GM12878 (cell line): ENCODE results near the gene ARID1A. TPM values are rescaled to one million over a fixed set of nuclear protein-coding genes. Genes with fewer than 3 reads are reported as not detected.

Experiments
- ATAC-seq: fragments of 200-7000 bp; cut with Tn5 transposase; 3 replicates; pipeline ENCODE4 v1.9.1; 2020; ENCODE audit warnings: mild to moderate bottlenecking, moderate library complexity
- BruUV-seq: library from RNA; stranded (reverse); fragments of 400-500 nt; replicated peaks from 2 replicates; lab custom pipeline; 2021; lab: Mats Ljungman, UMichigan
- CTCF ChIA-PET: fragments of 300-600 bp; sonication (Branson Sonifier 250); formaldehyde crosslinking; extraction: SDS; loops from one replicate; lab custom pipeline; 2021; ENCODE audit warnings: inconsistent platforms; lab: Yijun Ruan, JAX
- POLR2A ChIA-PET: fragments of 350-600 bp; formaldehyde crosslinking; extraction: SDS; loops from one replicate; lab custom pipeline; 2021; ENCODE audit warnings: inconsistent platforms; lab: Charles Lee
- RAD21 ChIA-PET: fragments of 300-600 bp; sonication (Branson Sonifier 250); formaldehyde crosslinking; loops from one replicate; lab custom pipeline; 2023; ENCODE audit warnings: antibody characterized with exemption; ENCODE audit not compliant: unreplicated experiment; lab: Charles Lee
- SMC1A ChIA-PET: fragments of 300-600 bp; sonication (Branson Sonifier 250); formaldehyde crosslinking; loops from one replicate; lab custom pipeline; 2023; ENCODE audit not compliant: unreplicated experiment, uncharacterized antibody; lab: Charles Lee
- DNase-seq: peaks from one replicate; pipeline ENCODE4 v3.0.0-alpha.2; 2011; ENCODE audit warnings: low read depth, low spot score
- FAIRE-seq: peaks from 3 replicates; lab custom pipeline; 2011; peaks lifted over from hg19 to GRCh38; lab: Jason Lieb, UNC
- H2AFZ ChIP-seq: 2 replicates; pipeline ENCODE4 v1.6.0; 2011; ENCODE audit warnings: low read depth, low read length, control low read depth; ENCODE audit not compliant: control insufficient read depth
- H3K27ac ChIP-seq: 2 replicates; pipeline ENCODE4 v1.5.1; 2011; ENCODE audit warnings: control low read depth; ENCODE audit not compliant: control insufficient read depth, insufficient read depth
- H3K27me3 ChIP-seq, 2 experiments: replicated peaks in 1 of 2; 2 replicates each; pipeline versions ENCODE4 v1.6.0 to v1.6.1; 2011; ENCODE audit warnings: low read length in 1 of 2; ENCODE audit not compliant: control insufficient read depth in 2 of 2, insufficient read depth in 2 of 2
- H3K36me3 ChIP-seq, 2 experiments: 2 replicates each; pipeline ENCODE4 v1.5.1; 2011; ENCODE audit warnings: low read length in 1 of 2; ENCODE audit not compliant: control insufficient read depth in 2 of 2, insufficient read depth in 2 of 2
- H3K4me1 ChIP-seq: 2 replicates; pipeline ENCODE4 v1.6.1; 2011; ENCODE audit warnings: mild to moderate bottlenecking, low read length, moderate library complexity, mixed read lengths; ENCODE audit not compliant: control insufficient read depth, insufficient read depth
- H3K4me2 ChIP-seq: 2 replicates; pipeline ENCODE4 v1.6.0; 2011; ENCODE audit warnings: control low read depth; ENCODE audit not compliant: control insufficient read depth, insufficient read depth
- H3K4me3 ChIP-seq: fragments of 200-600 bp; sonication (generic); 2 replicates; pipeline ENCODE4 v1.5.1; 2016
- H3K79me2 ChIP-seq: 2 replicates; pipeline ENCODE4 v1.6.0; 2011; ENCODE audit warnings: low read length; ENCODE audit not compliant: control insufficient read depth, insufficient read depth
- H3K9ac ChIP-seq: 2 replicates; pipeline ENCODE4 v1.8.0; 2011; ENCODE audit warnings: low read length, control low read depth, mixed read lengths; ENCODE audit not compliant: control insufficient read depth, insufficient read depth
- H3K9me3 ChIP-seq: replicated peaks from 3 replicates; pipeline ENCODE4 v1.5.1; 2011; ENCODE audit warnings: mild to moderate bottlenecking, low read length; ENCODE audit not compliant: control insufficient read depth, insufficient read depth
- H4K20me1 ChIP-seq: 2 replicates; pipeline ENCODE4 v1.6.0; 2011; ENCODE audit not compliant: control insufficient read depth, insufficient read depth
- CEBPZ ChIP-seq: fragments of 150-350 bp; IDR thresholded peaks from 2 replicates; pipeline ENCODE4 v1.6.1; 2016; ENCODE audit warnings: low read depth, low read length
- CREB1 ChIP-seq: IDR thresholded peaks from 2 replicates; pipeline ENCODE4 v1.6.1; 2012; ENCODE audit warnings: low read depth, mild to moderate bottlenecking, inconsistent platforms
- JUNB ChIP-seq: IDR thresholded peaks from 2 replicates; pipeline ENCODE4 v1.6.1; 2016; ENCODE audit warnings: antibody characterized with exemption, mild to moderate bottlenecking
- NR2F1 ChIP-seq: fragments of 450-650 bp; conservative IDR thresholded peaks from 2 replicates; pipeline ENCODE4 v1.6.1; 2017; ENCODE audit warnings: mild to moderate bottlenecking
- POLR2A ChIP-seq: IDR thresholded peaks from 2 replicates; pipeline ENCODE4 v1.6.1; 2011; ENCODE audit warnings: low read depth, mild to moderate bottlenecking, low read length
- REST ChIP-seq: IDR thresholded peaks from 2 replicates; pipeline ENCODE4 v1.6.1; 2012; ENCODE audit warnings: mild to moderate bottlenecking, low read depth, low read length
- YBX1 ChIP-seq: fragments of 450-650 bp; IDR thresholded peaks from 2 replicates; pipeline ENCODE4 v1.6.1; 2016; ENCODE audit warnings: antibody characterized with exemption
- ZBTB40 ChIP-seq: fragments of 450-650 bp; IDR thresholded peaks from 2 replicates; pipeline ENCODE4 v1.6.1; 2016; ENCODE audit warnings: mild to moderate bottlenecking, moderate library complexity, borderline replicate concordance
- WGBS: methylation state at CpG from one replicate; pipeline ENCODE4 v1.1.6; 2016; ENCODE audit warnings: low lambda C conversion rate; ENCODE audit not compliant: insufficient replicate concordance, insufficient coverage; ENCODE audit errors: missing lambda C conversion rate; 5-methylcytosine and 5-hydroxymethylcytosine counted together
- in situ Hi-C: fragments of 300-500 bp; cut with MboI; formaldehyde crosslinking; loops from 9 replicates; pipeline ENCODE4 v1.14.3; 2018; ENCODE audit warnings: mixed read lengths
- intact Hi-C: fragments of 100-400 bp; cut with micrococcal nuclease; formaldehyde crosslinking; loops from one replicate; pipeline ENCODE4 v1.14.2; 2022; ENCODE audit not compliant: unreplicated experiment
- polyA plus RNA-seq, 11 experiments: library from polyadenylated mRNA; depleted of rRNA in 4 of 11; unstranded in 6 of 11; stranded (reverse) in 5 of 11; fragments of >200 nt; fragmentation: Nextera tagmentation in 4 of 11; fragmentation: Illumina TruSeq in 1 of 11; extraction: Ambion mirVana in 4 of 11; extraction: Trizol in 1 of 11; gene quantifications; 1 replicate in 1 of 11; 2 replicates in 10 of 11; pipeline versions ENCODE4 v1.2.1 to v1.2.3, GENCODE V29; 2011 to 2016; ENCODE audit warnings: inconsistent platforms in 2 of 11, missing spikeins in 2 of 11, low read depth in 1 of 11
- total RNA-seq, 4 experiments: library from RNA; depleted of rRNA in 3 of 4; stranded (reverse); fragments of >200 nt in 3 of 4; fragmentation: Illumina TruSeq in 1 of 4; extraction: Trizol in 1 of 4; gene quantifications; 2 replicates each; pipeline versions ENCODE4 v1.2.1 to v1.2.3, GENCODE V29; 2013 to 2021

The ARID1A gene
- total and polyA plus RNA-seq, 10 of the 15 experiments (the other 5 are each of a cell fraction or from before 2014, with no cell fraction given) = 10.0 to 98.0 (median 23.5) TPM

- H3K4me3 ChIP-seq = peak within 1 kb of the TSS; percentile 86
- POLR2A ChIA-PET = interaction anchor here (0.6 to 1.0 kb wide), 3 partner anchors 11 to 32 kb away, joined by 3 to 6 read pairs (median 5); no protein-coding TSS in a partner anchor
- peak; percentile 78 for ATAC-seq
- H4K20me1 ChIP-seq = no peaks in the 10 kb centered on the region
- H3K4me2 ChIP-seq = peak within 1 kb of the TSS; percentile 99
- no peaks in the 10 kb centered on the region for H3K9me3 ChIP-seq
- FAIRE-seq = no peak
- peak within 1 kb of the TSS; percentile 81 for H3K27ac ChIP-seq
- RAD21 ChIA-PET = interaction anchor here (1.0 to 2.2 kb wide), 2 partner anchors 12 to 36 kb away, joined by 4 to 5 read pairs; no protein-coding TSS in a partner anchor
- in situ Hi-C loops = loop anchor here (5.0 kb wide), 1 partner anchor 49 kb away; no protein-coding TSS in a partner anchor
- H3K4me1 ChIP-seq = peaks cover 18% of the 10 kb centered on the region
- no peak for DNase-seq
- 1% methylated on average over 53 of the region's 107 CpGs for WGBS
- SMC1A ChIA-PET = no interaction called here
- CTCF ChIA-PET = interaction anchor here (1.9 to 3.9 kb wide), 3 partner anchors 13 to 36 kb away, joined by 6 to 23 read pairs (median 21); no protein-coding TSS in a partner anchor
- no peaks in the 10 kb centered on the region for H3K27me3 ChIP-seq
- intact Hi-C loops = loop anchor here (5.0 kb wide), 1 partner anchor 41 kb away; no protein-coding TSS in a partner anchor
- peaks cover 49% of the 10 kb centered on the region for H3K79me2 ChIP-seq
- H2AFZ ChIP-seq = peak within 1 kb of the TSS; percentile 96
- no TSS peak for BruUV-seq
- H3K9ac ChIP-seq = peak within 1 kb of the TSS; percentile 82
- peaks cover 0 to 4% of the 10 kb centered on the region in 2 experiments; a peak in 1 of 4 replicates for H3K36me3 ChIP-seq
- TF ChIP-seq REST (no peak), YBX1 (no peak), JUNB (no peak), POLR2A (peak; percentile 70), NR2F1 (peak; percentile 65), ZBTB40 (peak; percentile 42; the same call in 1 of the 2 replicates), CREB1 (no peak), CEBPZ (no peak)
Measured at GRCh38 chr1:26826261-26827105, 130.7 kb downstream of the ARID1A start, which contains the start of gene ZDHHC18. ZDHHC18 (plus strand) TSS chr1:26826688; CDS start chr1:26826805, 117 bp downstream.
